ENCODE data around the gene MAP3K7.
"Not testable (repeated sequence)": the region's sequence is repeated elsewhere in the genome, so short reads cannot be mapped to it uniquely, and the experiment has no call there.

MAP3K7 gene

GRCh38 chr6:90581146-90581545, 5.7 kb downstream of the MAP3K7 start:
- DNase-seq (ENCODE audit: low read depth, low spot score): no peak
- no peak overlapping the region for H3K27ac ChIP-seq

GRCh38 chr6:90578894-90579549, 7.8 kb downstream of the MAP3K7 start:
- DNase-seq (ENCODE audit: low read depth, low spot score): no peak
- no peak overlapping the region for H3K27ac ChIP-seq

GRCh38 chr6:90575267-90575666, 11.6 kb downstream of the MAP3K7 start:
- no peak for DNase-seq (ENCODE audit: low read depth, low spot score)

GRCh38 chr6:90574610-90575009, 12.3 kb downstream of the MAP3K7 start:
- no peak overlapping the region for H3K27ac ChIP-seq
- no peak for DNase-seq (ENCODE audit: low read depth, low spot score)

More at GRCh38 chr6:90575267-90575666, 11.6 kb downstream of the MAP3K7 start:
- no peak overlapping the region for H3K27ac ChIP-seq

GRCh38 chr6:90573624-90574023, 13.2 kb downstream of the MAP3K7 start:
- DNase-seq (ENCODE audit: low read depth, low spot score): no peak
- no peak overlapping the region for H3K27ac ChIP-seq

GRCh38 chr6:90572856-90573255, 14.0 kb downstream of the MAP3K7 start:
- no peak overlapping the region for H3K27ac ChIP-seq
- no peak for DNase-seq (ENCODE audit: low read depth, low spot score)

GRCh38 chr6:90569223-90569622, 17.6 kb downstream of the MAP3K7 start:
- DNase-seq (ENCODE audit: low read depth, low spot score): no peak
- H3K27ac ChIP-seq: no peak overlapping the region

- not testable (repeated sequence) for DNase-seq (ENCODE audit: low read depth, low spot score); H3K27ac ChIP-seq
Measured at GRCh38 chr6:90567682-90568081, 19.2 kb downstream of the MAP3K7 start.

GRCh38 chr6:90562341-90562740, 24.5 kb downstream of the MAP3K7 start:
- not testable (repeated sequence) for H3K27ac ChIP-seq; DNase-seq (ENCODE audit: low read depth, low spot score)

- DNase-seq (ENCODE audit: low read depth, low spot score): no peak
- no peak overlapping the region for H3K27ac ChIP-seq
Measured at GRCh38 chr6:90559931-90560330, 26.9 kb downstream of the MAP3K7 start.

GRCh38 chr6:90557006-90557405, 29.9 kb downstream of the MAP3K7 start:
- no peak for DNase-seq (ENCODE audit: low read depth, low spot score)
- H3K27ac ChIP-seq: no peak overlapping the region

GRCh38 chr6:90547991-90548390, 38.9 kb downstream of the MAP3K7 start:
- DNase-seq (ENCODE audit: low read depth, low spot score): no peak
- no peak overlapping the region for H3K27ac ChIP-seq

- no peak overlapping the region for H3K27ac ChIP-seq
- DNase-seq (ENCODE audit: low read depth, low spot score): no peak
Measured at GRCh38 chr6:90547079-90547478, 39.8 kb downstream of the MAP3K7 start.

- DNase-seq (ENCODE audit: low read depth, low spot score): no peak
- no peak overlapping the region for H3K27ac ChIP-seq
Measured at GRCh38 chr6:90545448-90545847, 41.4 kb downstream of the MAP3K7 start.

- H3K27ac ChIP-seq: no peak overlapping the region
- DNase-seq (ENCODE audit: low read depth, low spot score): no peak
Measured at GRCh38 chr6:90544741-90545140, 42.1 kb downstream of the MAP3K7 start.

- no peak for DNase-seq (ENCODE audit: low read depth, low spot score)
- H3K27ac ChIP-seq: no peak overlapping the region
Measured at GRCh38 chr6:90544081-90544480, 42.8 kb downstream of the MAP3K7 start.

- no peak for DNase-seq (ENCODE audit: low read depth, low spot score)
- H3K27ac ChIP-seq: no peak overlapping the region
Measured at GRCh38 chr6:90541221-90541620, 45.7 kb downstream of the MAP3K7 start.

- DNase-seq (ENCODE audit: low read depth, low spot score): no peak
- no peak overlapping the region for H3K27ac ChIP-seq
Measured at GRCh38 chr6:90538278-90539046, 48.4 kb downstream of the MAP3K7 start.

GRCh38 chr6:90537723-90538258, 49.1 kb downstream of the MAP3K7 start:
- H3K27ac ChIP-seq: no peak overlapping the region
- DNase-seq (ENCODE audit: low read depth, low spot score): no peak

- no peak overlapping the region for H3K27ac ChIP-seq
- DNase-seq (ENCODE audit: low read depth, low spot score): no peak
Measured at GRCh38 chr6:90537027-90537426, 49.8 kb downstream of the MAP3K7 start.

GRCh38 chr6:90536520-90536919, 50.4 kb downstream of the MAP3K7 start:
- no peak overlapping the region for H3K27ac ChIP-seq
- no peak for DNase-seq (ENCODE audit: low read depth, low spot score)

Data from epithelial cell of prostate (primary cell).